CD14-positive monocyte (primary cell): ENCODE results near the gene SIAH3. TPM values are rescaled to one million over a fixed set of nuclear protein-coding genes. Genes with fewer than 3 reads are reported as not detected.
A peak's percentile ranks its signal among the peaks of the same experiment; 100 is the strongest.

Source experiments
- DNase-seq, 3 donors: peaks; one replicate each; pipeline ENCODE4 v3.0.0-alpha.2; 2011 to 2022
- H2AFZ ChIP-seq: 2 replicates; pipeline ENCODE4 v1.6.0; 2012; ENCODE audit warnings: mild to moderate bottlenecking, low read depth, low read length, inconsistent platforms; ENCODE audit not compliant: insufficient read depth, poor library complexity, severe bottlenecking
- H3K27ac ChIP-seq, 2 donors: 1 replicate in 1 of 2; 2 replicates in 1 of 2; pipeline ENCODE4 v1.5.1; 2012 to 2013; ENCODE audit warnings: low read length in 2 of 2, control low read depth in 1 of 2, inconsistent platforms in 1 of 2, low read depth in 1 of 2, mild to moderate bottlenecking in 1 of 2
- H3K27me3 ChIP-seq, 2 donors: one replicate each; pipeline versions ENCODE4 v1.6.0 to v1.6.1; 2011 to 2013; ENCODE audit warnings: low read length in 2 of 2; ENCODE audit not compliant: control insufficient read depth in 2 of 2, insufficient read depth in 2 of 2
- H3K36me3 ChIP-seq, 2 donors: replicated peaks in 1 of 2; 1 replicate in 1 of 2; 2 replicates in 1 of 2; pipeline versions ENCODE4 v1.5.1 to v1.6.1; 2012 to 2013; ENCODE audit warnings: low read length in 2 of 2, control low read depth in 1 of 2, inconsistent platforms in 1 of 2, mild to moderate bottlenecking in 1 of 2; ENCODE audit not compliant: insufficient read depth in 2 of 2, control insufficient read depth in 1 of 2
- H3K4me1 ChIP-seq, 2 donors: 1 replicate in 1 of 2; 2 replicates in 1 of 2; pipeline versions ENCODE4 v1.5.1 to v1.6.1; 2012 to 2013; ENCODE audit warnings: low read length in 2 of 2, control low read depth in 1 of 2, inconsistent platforms in 1 of 2, mild to moderate bottlenecking in 1 of 2, moderate library complexity in 1 of 2; ENCODE audit not compliant: insufficient read depth in 2 of 2, control insufficient read depth in 1 of 2
- H3K4me2 ChIP-seq: replicated peaks from 2 replicates; pipeline ENCODE3; 2012; ENCODE audit warnings: low read length, moderate library complexity, mild to moderate bottlenecking; ENCODE audit not compliant: poor library complexity, severe bottlenecking; ENCODE audit errors: extremely low read depth
- H3K4me3 ChIP-seq, 3 experiments: fragments of 200-600 bp in 1 of 3; sonication (generic) in 1 of 3; replicated peaks in 1 of 3; 1 replicate in 2 of 3; 2 replicates in 1 of 3; pipeline ENCODE4 v1.5.1; 2011 to 2013; ENCODE audit warnings: low read length in 3 of 3, mild to moderate bottlenecking in 3 of 3, control low read depth in 2 of 3, low read depth in 2 of 3, inconsistent platforms in 1 of 3, moderate library complexity in 1 of 3
- H3K79me2 ChIP-seq: 2 replicates; pipeline ENCODE4 v1.6.0; 2012; ENCODE audit warnings: mild to moderate bottlenecking, control low read depth, inconsistent platforms, low read length, moderate library complexity; ENCODE audit not compliant: insufficient read depth
- H3K9ac ChIP-seq: 2 replicates; pipeline ENCODE4 v1.6.0; 2017; ENCODE audit warnings: low read length, mild to moderate bottlenecking; ENCODE audit not compliant: insufficient read depth, poor library complexity, severe bottlenecking
- H3K9me3 ChIP-seq, 2 donors: replicated peaks in 1 of 2; 1 replicate in 1 of 2; 2 replicates in 1 of 2; pipeline versions ENCODE4 v1.5.1 to v1.6.1; 2012 to 2013; ENCODE audit warnings: low read length in 2 of 2, control low read depth in 1 of 2; ENCODE audit not compliant: control insufficient read depth in 1 of 2, insufficient read depth in 1 of 2
- H4K20me1 ChIP-seq: 2 replicates; pipeline ENCODE4 v1.6.0; 2012; ENCODE audit warnings: mild to moderate bottlenecking, low read length, control low read depth, moderate library complexity; ENCODE audit not compliant: insufficient read depth
- H3K27ac Mint-ChIP-seq, 7 donors: one replicate each; pipeline ENCODE4 v1.8.0; 2020; ENCODE audit warnings: mild to moderate bottlenecking in 7 of 7, mixed read lengths in 7 of 7, moderate library complexity in 6 of 7, inconsistent platforms in 2 of 7
- H3K27me3 Mint-ChIP-seq, 3 donors: one replicate each; pipeline ENCODE4 v1.8.0; 2021 to 2022; ENCODE audit warnings: low read depth in 3 of 3, mild to moderate bottlenecking in 3 of 3, mixed read lengths in 3 of 3, moderate library complexity in 3 of 3, inconsistent platforms in 1 of 3
- H3K36me3 Mint-ChIP-seq, 2 donors: one replicate each; pipeline ENCODE4 v1.8.0; 2020; ENCODE audit warnings: mixed read lengths in 2 of 2, inconsistent platforms in 1 of 2, mild to moderate bottlenecking in 1 of 2
- H3K4me1 Mint-ChIP-seq: one replicate; pipeline ENCODE4 v1.8.0; 2020; ENCODE audit warnings: mild to moderate bottlenecking, mixed read lengths
- H3K4me3 Mint-ChIP-seq, 2 donors: one replicate each; pipeline ENCODE4 v1.8.0; 2020; ENCODE audit warnings: mild to moderate bottlenecking in 2 of 2, mixed read lengths in 2 of 2, moderate library complexity in 1 of 2
- H3K9me3 Mint-ChIP-seq, 7 donors: one replicate each; pipeline ENCODE4 v1.8.0; 2020 to 2022; ENCODE audit warnings: mixed read lengths in 7 of 7, mild to moderate bottlenecking in 6 of 7, moderate library complexity in 6 of 7, inconsistent platforms in 2 of 7
- CTCF ChIP-seq: fragments of 200-600 bp; IDR thresholded peaks from one replicate; pipeline ENCODE4 v1.8.0; 2022; ENCODE audit warnings: antibody characterized with exemption, mild to moderate bottlenecking
- WGBS: methylation state at CpG from one replicate; pipeline ENCODE4 v1.1.5; 2013; ENCODE audit warnings: missing lambda C conversion rate; ENCODE audit not compliant: insufficient coverage; 5-methylcytosine and 5-hydroxymethylcytosine counted together
- intact Hi-C, 2 donors: fragments of 100-400 bp; cut with micrococcal nuclease; formaldehyde crosslinking; loops; one replicate each; pipeline versions ENCODE4 v1.15.0 to v1.15.1; 2023
- polyA minus RNA-seq: library from RNA; depleted of rRNA, polyadenylated mRNA; stranded (reverse); fragments of >200 nt; gene quantifications from 2 replicates; pipeline ENCODE4 v1.2.3, GENCODE V29; 2012
- polyA plus RNA-seq, 3 donors: library from polyadenylated mRNA; depleted of rRNA in 1 of 3; unstranded in 2 of 3; stranded (reverse) in 1 of 3; fragments of 300-500 nt in 2 of 3; fragments of >200 nt in 1 of 3; fragmentation: Illumina TruSeq in 2 of 3; gene quantifications; 1 replicate in 2 of 3; 2 replicates in 1 of 3; pipeline ENCODE4 v1.2.3, GENCODE V29; 2012 to 2021
- total RNA-seq, 12 experiments: library from RNA in 1 of 12; stranded (reverse) in 1 of 12; fragments of 120-200 nt in 1 of 12; gene quantifications; one replicate each; pipeline ENCODE4 v1.2.4 and lab custom pipeline; 2013 to 2026; ENCODE audit warnings: mixed read lengths in 6 of 12, inconsistent platforms in 1 of 12

Gene SIAH3, protein sequence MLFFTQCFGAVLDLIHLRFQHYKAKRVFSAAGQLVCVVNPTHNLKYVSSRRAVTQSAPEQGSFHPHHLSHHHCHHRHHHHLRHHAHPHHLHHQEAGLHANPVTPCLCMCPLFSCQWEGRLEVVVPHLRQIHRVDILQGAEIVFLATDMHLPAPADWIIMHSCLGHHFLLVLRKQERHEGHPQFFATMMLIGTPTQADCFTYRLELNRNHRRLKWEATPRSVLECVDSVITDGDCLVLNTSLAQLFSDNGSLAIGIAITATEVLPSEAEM
- 0.02 TPM for total RNA-seq (2013)
- polyA plus RNA-seq (not detected), polyA minus RNA-seq (under 0.01 TPM in 1 of 2 replicates, not detected in the other), total RNA-seq (lab: John Stamatoyannopoulos, UW) (0 to 1.4 (median 0.05) reads per million in 11 experiments)

DNA sequence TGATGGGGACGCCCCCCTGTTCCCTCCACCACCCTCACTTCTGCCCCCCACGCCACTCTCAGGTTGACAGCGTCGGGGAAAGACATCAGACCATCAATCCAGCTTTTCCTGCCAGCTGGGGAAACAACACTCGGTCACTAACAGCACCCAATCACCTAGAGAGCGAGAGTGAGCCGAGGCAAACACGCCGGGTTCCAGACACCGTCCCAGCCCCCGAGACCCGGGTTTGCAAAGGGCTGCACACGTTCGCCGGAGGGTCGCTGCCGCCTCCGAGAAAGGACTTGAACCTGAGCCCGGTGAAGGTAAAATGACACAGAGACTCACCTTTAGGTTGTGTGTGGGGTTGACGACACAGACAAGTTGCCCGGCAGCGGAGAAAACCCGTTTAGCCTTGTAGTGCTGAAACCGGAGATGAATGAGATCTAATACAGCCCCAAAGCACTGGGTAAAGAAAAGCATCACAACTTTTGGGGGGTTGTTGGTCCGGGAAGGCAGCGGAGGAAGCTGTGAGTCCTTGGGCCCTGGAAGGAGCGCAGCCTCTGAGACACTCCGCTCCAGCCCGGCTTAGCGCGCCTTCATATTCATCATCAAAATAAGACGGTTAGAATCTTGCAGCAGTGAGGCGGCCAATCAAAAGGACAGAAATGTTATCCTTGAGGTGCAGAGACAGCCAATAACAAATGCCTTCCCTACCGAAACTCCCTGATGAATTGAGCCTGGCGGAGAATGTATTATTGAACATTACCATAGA is at the start of gene SIAH3:
Gene SIAH3 (minus strand): TSS at position 583 of the 751 bp plus-strand sequence. CDS start 124 bp downstream, at position 459.
- H3K4me1 Mint-ChIP-seq: peaks cover 42% of the 10 kb centered on the region
- H3K4me3 Mint-ChIP-seq: peak within 1 kb of the TSS; percentile 76 to 92
- peaks cover 22 to 25% (median 25%) of the 10 kb centered on the region in 3 donors for H3K27me3 Mint-ChIP-seq
- TF ChIP-seq CTCF: no peak
- H3K27ac Mint-ChIP-seq: peak within 1 kb of the TSS in 3 of 7 donors; percentile 46 to 69 (median 56)
- H3K27me3 ChIP-seq: peaks cover 17 to 27% of the 10 kb centered on the region in 2 donors
- peak within 1 kb of the TSS in 2 of 3 experiments; percentile 13 to 60 for H3K4me3 ChIP-seq
- H3K79me2 ChIP-seq: no peaks in the 10 kb centered on the region
- WGBS: under 1% methylated on average over 31 of the region's 35 CpGs
- peak within 1 kb of the TSS; percentile 70 for H3K4me2 ChIP-seq
- peak within 1 kb of the TSS; percentile 64 for H2AFZ ChIP-seq
- peaks cover 0 to 16% (median 11%) of the 10 kb centered on the region in 7 donors for H3K9me3 Mint-ChIP-seq
- H3K36me3 ChIP-seq: no peaks in the 10 kb centered on the region
- H3K36me3 Mint-ChIP-seq: peaks cover 2% of the 10 kb centered on the region in 2 donors
- no peak within 1 kb of the TSS for H3K9ac ChIP-seq
- H3K4me1 ChIP-seq: peaks cover 38 to 43% of the 10 kb centered on the region in 2 donors
- no peaks in the 10 kb centered on the region for H4K20me1 ChIP-seq
- intact Hi-C loops: no loop called here
- DNase-seq: peak in 1 of 3 donors; percentile 11
- H3K27ac ChIP-seq: no peak within 1 kb of the TSS
- H3K9me3 ChIP-seq: peaks cover 0 to 10% of the 10 kb centered on the region in 2 donors

- Histone ChIP-seq H3K36me3 (no peaks in the 10 kb centered on the region), H3K27ac (no peak overlapping the region), H3K9me3 (no peaks in the 10 kb centered on the region), H2AFZ (no peak overlapping the region), H3K4me2 (no peak overlapping the region), H4K20me1 (no peaks in the 10 kb centered on the region), H3K9ac (no peak overlapping the region), H3K4me1 (no peaks in the 10 kb centered on the region), H3K79me2 (no peaks in the 10 kb centered on the region), H3K4me3 (no peak overlapping the region), H3K27me3 (no peaks in the 10 kb centered on the region)
- no peaks in the 10 kb centered on the region for H3K36me3 Mint-ChIP-seq
- peaks cover 2% of the 10 kb centered on the region for H3K4me1 Mint-ChIP-seq
- peaks cover 1 to 2% (median 1%) of the 10 kb centered on the region in 3 donors for H3K27me3 Mint-ChIP-seq
- no peak overlapping the region for H3K4me3 Mint-ChIP-seq
- no peak for TF ChIP-seq CTCF
- DNase-seq: no peak
- intact Hi-C loops: no loop called here
- H3K27ac Mint-ChIP-seq: no peak overlapping the region
- WGBS: 100% methylated on average over 1 of the region's 3 CpGs
- H3K9me3 Mint-ChIP-seq: peaks cover 0 to 4% (median 0%) of the 10 kb centered on the region in 7 donors
Measured at GRCh38 chr13:45899406-45899805, 47.9 kb upstream of the SIAH3 start.
